A549 (cell line): ENCODE results near the gene SLAMF8.

Experiments used
- CHD4 ChIP-seq: fragments of 200-600 bp; sonication (generic); IDR thresholded peaks from 2 replicates; pipeline ENCODE4 v1.6.1; 2016; ENCODE audit warnings: antibody characterized with exemption, mild to moderate bottlenecking, borderline replicate concordance
- EP300 ChIP-seq, 2 experiments: fragments of >200 bp; sonication (Bioruptor Twin); formaldehyde crosslinking; IDR thresholded peaks; 2 replicates in 1 of 2; 3 replicates in 1 of 2; pipeline ENCODE4 v1.6.1; 2016 to 2017
- ESRRA ChIP-seq: fragments of 150-350 bp; IDR thresholded peaks from 2 replicates; pipeline ENCODE4 v1.6.1; 2014; ENCODE audit warnings: mild to moderate bottlenecking, low read length, borderline replicate concordance
- FOXS1 ChIP-seq: fragments of 250-450 bp; sonication (Bioruptor Pico); IDR thresholded peaks from 2 replicates; pipeline ENCODE4 v1.5.0; 2020; ENCODE audit warnings: mild to moderate bottlenecking, moderate library complexity
- MAFK ChIP-seq: fragments of 450-650 bp; IDR thresholded peaks from 2 replicates; pipeline ENCODE4 v1.6.1; 2014; ENCODE audit not compliant: partially characterized antibody
- NR3C1 ChIP-seq: fragments of >200 bp; sonication (Bioruptor Twin); formaldehyde crosslinking; IDR thresholded peaks from 3 replicates; pipeline ENCODE4 v1.6.1; 2017
- POLR2A ChIP-seq: IDR thresholded peaks from 2 replicates; pipeline ENCODE4 v1.6.1; 2012; ENCODE audit warnings: mild to moderate bottlenecking, low read length
- RNF2 ChIP-seq: fragments of 200-600 bp; sonication (generic); IDR thresholded peaks from 2 replicates; pipeline ENCODE4 v1.6.1; 2016; ENCODE audit warnings: low read depth, mild to moderate bottlenecking, antibody characterized with exemption, moderate library complexity, borderline replicate concordance
- SMC3 ChIP-seq: fragments of >200 bp; sonication (Bioruptor Twin); formaldehyde crosslinking; IDR thresholded peaks from 3 replicates; pipeline ENCODE4 v1.6.1; 2018; ENCODE audit warnings: inconsistent platforms
- SREBF2 ChIP-seq: fragments of 450-650 bp; IDR thresholded peaks from 2 replicates; pipeline ENCODE4 v1.6.1; 2014; ENCODE audit warnings: mild to moderate bottlenecking, moderate library complexity
- ZNF302 ChIP-seq: fragments of 250-450 bp; sonication (Bioruptor Pico); IDR thresholded peaks from 2 replicates; pipeline ENCODE4 v1.9.0; 2021; ENCODE audit warnings: inconsistent platforms, mild to moderate bottlenecking, moderate library complexity
- TF ChIP-seq, protein P1 (sequence below): fragments of >200 bp; sonication (Bioruptor Twin); formaldehyde crosslinking; IDR thresholded peaks from 3 replicates; pipeline ENCODE4 v1.5.1; 2016
- TF ChIP-seq, protein P2 (sequence below): IDR thresholded peaks from 2 replicates; pipeline ENCODE4 v1.6.1; 2012

DNA sequence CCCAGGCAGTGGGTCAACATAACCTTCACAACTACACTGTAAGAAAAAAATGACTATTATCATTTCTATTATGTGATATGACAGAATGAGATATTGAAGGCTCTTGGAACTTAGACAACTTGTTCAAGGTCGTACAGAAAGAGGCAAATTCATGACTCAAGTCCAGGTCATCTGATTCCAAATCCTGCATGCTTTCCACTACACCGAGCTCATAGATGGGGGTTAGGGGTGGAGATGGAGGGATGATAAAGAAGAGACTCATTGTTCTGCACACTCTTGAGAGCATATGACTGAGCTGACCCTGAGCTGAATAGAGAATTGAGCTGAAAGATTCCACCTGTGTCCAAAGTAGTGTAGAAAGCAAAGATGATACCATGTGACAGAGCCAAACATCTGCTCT, 21.7 kb upstream of the SLAMF8 start:
- no peak for TF ChIP-seq EP300 (IDR thresholded peaks at IDR 0.05)
- TF ChIP-seq, protein P1, sequence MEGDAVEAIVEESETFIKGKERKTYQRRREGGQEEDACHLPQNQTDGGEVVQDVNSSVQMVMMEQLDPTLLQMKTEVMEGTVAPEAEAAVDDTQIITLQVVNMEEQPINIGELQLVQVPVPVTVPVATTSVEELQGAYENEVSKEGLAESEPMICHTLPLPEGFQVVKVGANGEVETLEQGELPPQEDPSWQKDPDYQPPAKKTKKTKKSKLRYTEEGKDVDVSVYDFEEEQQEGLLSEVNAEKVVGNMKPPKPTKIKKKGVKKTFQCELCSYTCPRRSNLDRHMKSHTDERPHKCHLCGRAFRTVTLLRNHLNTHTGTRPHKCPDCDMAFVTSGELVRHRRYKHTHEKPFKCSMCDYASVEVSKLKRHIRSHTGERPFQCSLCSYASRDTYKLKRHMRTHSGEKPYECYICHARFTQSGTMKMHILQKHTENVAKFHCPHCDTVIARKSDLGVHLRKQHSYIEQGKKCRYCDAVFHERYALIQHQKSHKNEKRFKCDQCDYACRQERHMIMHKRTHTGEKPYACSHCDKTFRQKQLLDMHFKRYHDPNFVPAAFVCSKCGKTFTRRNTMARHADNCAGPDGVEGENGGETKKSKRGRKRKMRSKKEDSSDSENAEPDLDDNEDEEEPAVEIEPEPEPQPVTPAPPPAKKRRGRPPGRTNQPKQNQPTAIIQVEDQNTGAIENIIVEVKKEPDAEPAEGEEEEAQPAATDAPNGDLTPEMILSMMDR: no peak
- TF ChIP-seq POLR2A: no peak
- no peak for TF ChIP-seq SMC3
- no peak for TF ChIP-seq SREBF2
- TF ChIP-seq, protein P2, sequence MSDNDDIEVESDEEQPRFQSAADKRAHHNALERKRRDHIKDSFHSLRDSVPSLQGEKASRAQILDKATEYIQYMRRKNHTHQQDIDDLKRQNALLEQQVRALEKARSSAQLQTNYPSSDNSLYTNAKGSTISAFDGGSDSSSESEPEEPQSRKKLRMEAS: no peak
- no peak for TF ChIP-seq RNF2
- TF ChIP-seq MAFK: no peak
- TF ChIP-seq ESRRA: no peak
- no peak for TF ChIP-seq NR3C1
- no peak for TF ChIP-seq ZNF302 (CRISPR knock-in tag)
- no peak for TF ChIP-seq FOXS1
- no peak for TF ChIP-seq CHD4
